CD4-positive, alpha-beta memory T cell (primary cell): Measurements from ENCODE around the gene STX18. TPM values are rescaled to one million over a fixed set of nuclear protein-coding genes. Genes with fewer than 3 reads are reported as not detected.

Source experiments
- CTCF ChIA-PET: fragments of 350-600 bp; sonication (Branson Sonifier 250); formaldehyde crosslinking; loops from one replicate; lab custom pipeline; 2021; ENCODE audit warnings: inconsistent platforms; ENCODE audit not compliant: partially characterized antibody; lab: Charles Lee
- POLR2A ChIA-PET: fragments of 350-600 bp; sonication (Branson Sonifier 250); formaldehyde crosslinking; loops from one replicate; lab custom pipeline; 2021; ENCODE audit not compliant: partially characterized antibody; lab: Charles Lee
- DNase-seq, 5 donors: peaks; one replicate each; pipeline versions ENCODE4 v3.0.0 to v3.0.0-alpha.2; 2020 to 2022; ENCODE audit warnings: mixed read lengths in 1 of 5
- H3K27ac ChIP-seq: one replicate; pipeline ENCODE4 v1.7.0; 2013; ENCODE audit warnings: low read depth, low read length
- H3K27me3 ChIP-seq: 2 replicates; pipeline ENCODE4 v1.7.0; 2013; ENCODE audit warnings: mild to moderate bottlenecking, low read length, moderate library complexity; ENCODE audit not compliant: insufficient read depth
- H3K36me3 ChIP-seq: 2 replicates; pipeline ENCODE4 v1.7.0; 2013; ENCODE audit warnings: mild to moderate bottlenecking, low read length, moderate library complexity; ENCODE audit not compliant: insufficient read depth
- H3K4me1 ChIP-seq: 2 replicates; pipeline ENCODE4 v1.7.0; 2013; ENCODE audit warnings: mild to moderate bottlenecking, low read length, moderate library complexity; ENCODE audit not compliant: insufficient read depth
- H3K4me3 ChIP-seq, 2 donors: one replicate each; pipeline ENCODE4 v1.7.0; 2013; ENCODE audit warnings: low read length in 2 of 2, mild to moderate bottlenecking in 1 of 2
- H3K9me3 ChIP-seq, 2 donors: one replicate each; pipeline ENCODE4 v1.7.0; 2013; ENCODE audit warnings: low read length in 2 of 2, control low read depth in 1 of 2; ENCODE audit not compliant: control insufficient read depth in 1 of 2
- H3K27ac Mint-ChIP-seq, 7 donors: one replicate each; pipeline ENCODE4 v1.8.0; 2020 to 2021; ENCODE audit warnings: mixed read lengths in 7 of 7, mild to moderate bottlenecking in 6 of 7, inconsistent platforms in 3 of 7, moderate library complexity in 3 of 7
- H3K27me3 Mint-ChIP-seq, 2 donors: one replicate each; pipeline ENCODE4 v1.8.0; 2020 to 2021; ENCODE audit warnings: mixed read lengths in 2 of 2
- H3K36me3 Mint-ChIP-seq, 2 donors: one replicate each; pipeline ENCODE4 v1.8.0; 2020 to 2021; ENCODE audit warnings: mixed read lengths in 2 of 2, inconsistent platforms in 1 of 2, mild to moderate bottlenecking in 1 of 2
- H3K4me1 Mint-ChIP-seq, 4 donors: one replicate each; pipeline ENCODE4 v1.8.0; 2020 to 2021; ENCODE audit warnings: mixed read lengths in 4 of 4, mild to moderate bottlenecking in 1 of 4
- H3K4me3 Mint-ChIP-seq, 8 donors: one replicate each; pipeline ENCODE4 v1.8.0; 2020 to 2021; ENCODE audit warnings: mixed read lengths in 8 of 8, mild to moderate bottlenecking in 7 of 8, moderate library complexity in 6 of 8, inconsistent platforms in 3 of 8
- H3K9me3 Mint-ChIP-seq, 8 donors: one replicate each; pipeline ENCODE4 v1.8.0; 2020 to 2021; ENCODE audit warnings: mixed read lengths in 8 of 8, mild to moderate bottlenecking in 5 of 8, inconsistent platforms in 3 of 8, moderate library complexity in 1 of 8
- intact Hi-C: fragments of 100-400 bp; cut with micrococcal nuclease; formaldehyde crosslinking; loops from one replicate; pipeline ENCODE4 v1.15.1; 2023
- polyA plus RNA-seq, 2 donors: library from polyadenylated mRNA; unstranded; fragments of 300-500 nt; fragmentation: Illumina TruSeq; gene quantifications; one replicate each; pipeline ENCODE4 v1.2.3, GENCODE V29; 2021
- total RNA-seq, 2 experiments: library from RNA; stranded (reverse); gene quantifications; one replicate each; pipeline ENCODE4 v1.2.3, GENCODE V29; 2021

The STX18 gene
- total and polyA plus RNA-seq, 4 experiments from 2014 or later, result 25.6 to 34.5 (median 31.2) TPM

DNA sequence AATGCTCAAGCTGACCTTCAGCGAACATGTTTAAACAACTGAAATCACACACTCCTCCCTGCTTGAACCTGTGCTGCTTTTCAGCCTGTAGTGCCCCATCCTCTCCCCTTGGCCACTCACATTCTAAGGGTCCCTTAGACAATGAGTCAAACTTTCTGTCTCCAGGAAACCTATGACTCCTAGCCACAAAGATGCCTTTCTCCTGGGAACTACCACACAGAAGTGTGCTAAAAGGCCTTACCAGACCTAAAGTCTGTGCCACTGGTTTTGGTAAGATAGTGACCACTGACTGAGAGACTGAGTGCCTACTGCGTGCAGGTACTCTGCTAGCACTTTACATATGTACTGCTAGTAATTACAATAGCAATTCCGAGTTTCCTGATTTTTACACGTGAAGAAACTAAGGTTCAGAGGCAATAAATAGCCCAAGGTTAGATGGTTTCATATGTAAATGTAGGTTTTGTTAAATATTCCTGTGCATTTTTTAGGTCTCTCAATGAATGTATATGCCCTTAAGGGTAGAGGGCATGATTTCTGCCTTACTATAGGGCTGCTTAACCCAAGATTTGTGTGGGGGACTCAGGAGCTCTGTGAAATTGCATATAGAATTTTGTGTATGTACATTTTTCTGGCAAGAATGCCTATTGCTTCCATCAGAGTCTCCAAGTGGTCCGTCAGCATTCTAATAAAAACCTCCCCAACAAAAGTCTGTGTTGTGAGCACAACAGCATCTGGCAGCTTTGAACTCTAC, 83.9 kb downstream of the STX18 start:
- peaks cover 19 to 40% (median 34%) of the 10 kb centered on the region in 4 donors for H3K4me1 Mint-ChIP-seq
- ChIA-PET POLR2A (no interaction called here), CTCF (no interaction called here)
- H3K27ac Mint-ChIP-seq, result peak overlapping the region in 2 of 7 donors; percentile 18 to 39
- no peak overlapping the region for H3K4me3 ChIP-seq
- H3K27ac ChIP-seq, result no peak overlapping the region
- peaks cover 28% of the 10 kb centered on the region for H3K36me3 ChIP-seq
- no peaks in the 10 kb centered on the region for H3K27me3 Mint-ChIP-seq
- H3K4me3 Mint-ChIP-seq, result no peak overlapping the region
- intact Hi-C loops, result no loop called here
- DNase-seq, result no peak
- H3K9me3 ChIP-seq, result no peaks in the 10 kb centered on the region
- H3K27me3 ChIP-seq, result no peaks in the 10 kb centered on the region
- peaks cover 46 to 61% of the 10 kb centered on the region in 2 donors for H3K36me3 Mint-ChIP-seq
- peaks cover 0 to 1% (median 0%) of the 10 kb centered on the region in 8 donors for H3K9me3 Mint-ChIP-seq
- H3K4me1 ChIP-seq, result peaks cover 33% of the 10 kb centered on the region

DNA sequence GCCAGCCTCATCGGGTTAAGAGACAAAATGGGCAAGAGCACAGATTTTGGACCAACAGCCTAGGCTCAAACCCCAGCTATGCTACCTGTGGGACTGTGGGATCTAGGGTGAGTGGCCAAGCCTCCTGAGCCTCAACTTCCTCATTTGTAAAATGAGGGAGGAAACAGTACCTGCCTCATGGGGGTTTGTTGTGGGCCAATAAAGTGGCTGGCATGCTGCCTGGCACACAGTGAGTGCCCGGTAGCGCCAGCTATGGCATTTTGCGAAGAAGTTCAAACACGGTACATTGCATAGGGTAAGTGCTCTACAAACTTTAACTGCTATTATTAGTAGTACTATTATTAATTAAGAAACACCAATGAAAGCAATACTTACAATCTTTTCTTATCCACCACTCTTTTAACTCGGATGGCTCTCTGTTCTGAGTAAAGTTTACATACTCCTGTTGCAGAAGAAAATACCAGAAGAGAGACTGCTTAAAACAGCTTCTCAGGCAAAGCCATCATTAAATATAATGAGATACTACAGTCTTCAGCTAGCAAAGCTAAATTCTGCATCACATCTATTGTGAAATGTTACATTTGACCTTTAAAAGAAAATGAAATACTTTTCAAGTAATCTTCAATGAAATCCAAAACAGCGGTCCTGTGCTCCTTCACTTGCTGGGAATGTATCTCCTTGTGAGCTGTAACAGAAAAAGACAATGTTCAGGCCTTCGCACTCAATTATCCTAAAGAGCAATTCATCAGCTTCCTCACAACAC, 84.9 kb downstream of the STX18 start:
- Mint-ChIP-seq H3K4me1 (peaks cover 11 to 30% (median 25%) of the 10 kb centered on the region in 4 donors), H3K36me3 (peaks cover 55 to 67% of the 10 kb centered on the region in 2 donors), H3K27ac (no peak overlapping the region), H3K27me3 (no peaks in the 10 kb centered on the region), H3K9me3 (peaks cover 0 to under 1% (median 0%) of the 10 kb centered on the region in 8 donors), H3K4me3 (peak overlapping the region in 1 of 8 donors; percentile 55)
- Histone ChIP-seq H3K27ac (no peak overlapping the region), H3K9me3 (no peaks in the 10 kb centered on the region), H3K4me1 (peaks cover 24% of the 10 kb centered on the region), H3K27me3 (no peaks in the 10 kb centered on the region), H3K36me3 (peaks cover 30% of the 10 kb centered on the region), H3K4me3 (no peak overlapping the region)
- intact Hi-C loops, result no loop called here
- ChIA-PET CTCF (no interaction called here), POLR2A (no interaction called here)
- no peak for DNase-seq

DNA sequence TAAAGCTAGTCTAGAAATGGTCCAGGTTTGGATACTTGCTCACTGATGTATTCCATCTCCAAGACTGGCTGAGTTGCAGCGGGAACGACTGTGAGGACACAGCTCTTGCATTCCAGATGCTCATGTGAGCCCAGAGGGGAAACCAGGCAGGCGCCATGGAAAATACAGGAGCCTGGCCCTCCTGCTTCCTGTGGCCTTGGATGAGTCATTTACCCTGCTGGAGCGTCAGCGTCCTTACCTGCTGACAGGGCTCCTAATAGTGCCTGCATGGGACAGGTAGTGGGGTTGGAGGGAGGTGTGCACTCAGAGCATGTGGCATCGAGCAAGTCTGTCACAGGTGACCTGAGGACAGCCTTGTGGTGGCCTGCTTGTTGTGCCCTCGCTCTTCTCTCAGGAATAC, 85.5 kb downstream of the STX18 start:
- H3K4me3 Mint-ChIP-seq, result peak overlapping the region in 1 of 8 donors; percentile 55
- peaks cover 61 to 70% of the 10 kb centered on the region in 2 donors for H3K36me3 Mint-ChIP-seq
- Histone ChIP-seq H3K27me3 (no peaks in the 10 kb centered on the region), H3K36me3 (peaks cover 30% of the 10 kb centered on the region), H3K27ac (no peak overlapping the region), H3K4me3 (no peak overlapping the region), H3K4me1 (peaks cover 17% of the 10 kb centered on the region), H3K9me3 (no peaks in the 10 kb centered on the region)
- ChIA-PET POLR2A (no interaction called here), CTCF (no interaction called here)
- H3K4me1 Mint-ChIP-seq, result peaks cover 5 to 24% (median 19%) of the 10 kb centered on the region in 4 donors
- no peak for DNase-seq
- H3K27me3 Mint-ChIP-seq, result no peaks in the 10 kb centered on the region
- H3K27ac Mint-ChIP-seq, result no peak overlapping the region
- intact Hi-C loops, result no loop called here
- H3K9me3 Mint-ChIP-seq, result no peaks in the 10 kb centered on the region

DNA sequence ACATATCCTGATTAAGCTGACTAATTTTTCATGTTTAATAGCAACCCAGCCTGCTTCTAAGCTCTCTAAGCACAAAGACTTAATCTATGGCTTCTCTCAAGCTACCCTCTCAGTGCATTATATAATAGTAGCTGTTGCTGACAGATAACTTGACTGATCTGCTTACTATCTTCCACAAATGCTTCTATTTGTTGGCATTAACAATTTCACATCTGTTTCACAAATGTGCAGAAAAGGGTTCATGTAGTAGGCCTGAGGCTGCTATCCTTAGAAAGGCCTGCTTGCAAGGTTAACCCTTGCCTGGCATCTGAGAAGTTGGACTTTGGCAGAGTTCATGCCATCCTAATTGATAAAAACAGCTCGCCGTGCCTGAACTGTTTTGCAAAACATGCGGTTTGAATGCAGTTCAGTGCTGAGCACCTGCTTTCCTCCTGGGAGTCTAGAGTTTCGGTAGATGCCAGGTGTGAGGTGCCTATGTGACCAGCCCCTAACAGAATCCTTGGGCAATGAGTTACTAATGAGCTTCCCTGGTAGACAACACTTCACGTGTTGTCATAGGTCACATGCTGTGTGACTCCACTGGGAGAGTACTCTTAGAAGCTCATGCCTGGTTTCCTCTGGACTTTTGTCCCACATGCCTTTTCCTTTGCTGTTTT, 86.5 kb downstream of the STX18 start:
- H3K27ac ChIP-seq, result no peak overlapping the region
- no peak overlapping the region for H3K4me3 ChIP-seq
- intact Hi-C loops, result no loop called here
- H3K36me3 ChIP-seq, result peaks cover 30% of the 10 kb centered on the region
- Mint-ChIP-seq H3K9me3 (no peaks in the 10 kb centered on the region), H3K4me1 (peaks cover 0 to 16% (median 11%) of the 10 kb centered on the region in 4 donors), H3K36me3 (peaks cover 61 to 70% of the 10 kb centered on the region in 2 donors), H3K27ac (no peak overlapping the region), H3K4me3 (no peak overlapping the region), H3K27me3 (no peaks in the 10 kb centered on the region)
- H3K27me3 ChIP-seq, result no peaks in the 10 kb centered on the region
- peaks cover 7% of the 10 kb centered on the region for H3K4me1 ChIP-seq
- no peaks in the 10 kb centered on the region for H3K9me3 ChIP-seq
- DNase-seq, result no peak
- ChIA-PET CTCF (no interaction called here), POLR2A (no interaction called here)

DNA sequence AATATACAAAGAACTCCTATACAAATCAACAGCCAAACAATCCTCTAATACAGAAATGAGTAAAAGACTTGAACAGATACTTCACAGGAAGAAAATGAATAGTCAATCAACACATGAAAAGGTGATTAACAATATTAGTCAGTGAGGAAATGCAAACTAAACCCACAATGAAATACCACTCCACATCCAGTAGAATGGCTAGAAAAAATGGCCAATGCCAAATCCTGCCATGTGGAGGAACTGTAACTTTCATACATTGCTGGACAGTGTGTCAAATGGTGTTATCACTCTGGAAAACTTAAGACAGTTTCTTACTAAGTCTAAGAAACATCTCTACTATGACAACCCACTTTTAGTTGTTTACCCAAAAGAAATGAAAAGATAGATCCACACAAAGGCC, 95.4 kb downstream of the STX18 start:
- Mint-ChIP-seq H3K4me3 (no peak overlapping the region), H3K27ac (no peak overlapping the region), H3K9me3 (no peaks in the 10 kb centered on the region), H3K27me3 (no peaks in the 10 kb centered on the region), H3K4me1 (peaks cover 0 to 4% (median 0%) of the 10 kb centered on the region in 4 donors), H3K36me3 (peaks cover 13 to 26% of the 10 kb centered on the region in 2 donors)
- Histone ChIP-seq H3K36me3 (no peaks in the 10 kb centered on the region), H3K27ac (no peak overlapping the region), H3K27me3 (no peaks in the 10 kb centered on the region), H3K4me1 (no peaks in the 10 kb centered on the region), H3K4me3 (no peak overlapping the region), H3K9me3 (no peaks in the 10 kb centered on the region)
- ChIA-PET CTCF (interaction anchor here (1.3 kb wide), 1 partner anchor 15 kb away, joined by 3 read pairs; no protein-coding TSS in a partner anchor), POLR2A (no interaction called here)
- DNase-seq, result no peak
- intact Hi-C loops, result no loop called here

DNA sequence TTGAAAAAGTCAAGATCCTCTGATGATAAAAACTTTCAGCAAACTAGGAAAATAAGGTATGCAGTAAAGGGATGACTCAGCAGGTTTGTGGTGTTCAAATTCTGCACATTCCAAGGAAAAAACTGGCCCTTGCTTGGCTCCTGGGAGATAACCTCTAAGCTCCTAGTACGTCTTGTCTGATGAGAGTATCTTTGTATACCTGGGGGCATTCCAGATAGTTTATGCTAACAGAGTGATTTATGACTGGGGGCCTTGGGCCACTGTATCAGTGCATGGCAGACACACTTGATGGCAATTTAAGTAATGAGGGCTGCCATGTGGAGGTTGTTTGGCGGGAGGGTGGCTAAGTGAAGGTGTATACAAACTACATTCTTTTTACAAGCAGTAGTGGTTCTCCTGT, 98.0 kb downstream of the STX18 start:
- intact Hi-C loops, result no loop called here
- Histone ChIP-seq H3K36me3 (no peaks in the 10 kb centered on the region), H3K9me3 (no peaks in the 10 kb centered on the region), H3K27me3 (no peaks in the 10 kb centered on the region), H3K4me1 (no peaks in the 10 kb centered on the region), H3K27ac (no peak overlapping the region), H3K4me3 (no peak overlapping the region)
- Mint-ChIP-seq H3K4me1 (peaks cover 0 to 4% (median under 1%) of the 10 kb centered on the region in 4 donors), H3K27ac (no peak overlapping the region), H3K36me3 (peaks cover 14 to 21% of the 10 kb centered on the region in 2 donors), H3K27me3 (no peaks in the 10 kb centered on the region), H3K4me3 (no peak overlapping the region), H3K9me3 (no peaks in the 10 kb centered on the region)
- CTCF ChIA-PET, result no interaction called here
- POLR2A ChIA-PET, result no interaction called here
- no peak for DNase-seq
